Activated naive CD4-positive, alpha-beta T cell treated with anti-CD3 and anti-CD28 coated beads, Interleukin-2, amount 10 ng/mL, durations not matched to agents 7 days and 5 days (primary cell): Measurements from ENCODE around the gene STAT5A.

Experiments used
- CTCF ChIA-PET: fragments of 350-600 bp; sonication (Branson Sonifier 250); formaldehyde crosslinking; loops from one replicate; lab custom pipeline; 2021; ENCODE audit warnings: antibody characterized with exemption; lab: Charles Lee
- DNase-seq: peaks from one replicate; pipeline ENCODE4 v3.0.0-alpha.2; 2020
- H3K27ac Mint-ChIP-seq: one replicate; pipeline ENCODE4 v1.8.0; 2021; ENCODE audit warnings: mild to moderate bottlenecking, moderate library complexity, mixed read lengths
- H3K27me3 Mint-ChIP-seq: one replicate; pipeline ENCODE4 v1.8.0; 2021; ENCODE audit warnings: mild to moderate bottlenecking, mixed read lengths
- H3K36me3 Mint-ChIP-seq: one replicate; pipeline ENCODE4 v1.8.0; 2021; ENCODE audit warnings: mixed read lengths
- H3K4me1 Mint-ChIP-seq: one replicate; pipeline ENCODE4 v1.8.0; 2021; ENCODE audit warnings: mixed read lengths
- H3K4me3 Mint-ChIP-seq: one replicate; pipeline ENCODE4 v1.8.0; 2021; ENCODE audit warnings: mild to moderate bottlenecking, moderate library complexity, mixed read lengths
- H3K9me3 Mint-ChIP-seq: one replicate; pipeline ENCODE4 v1.8.0; 2021; ENCODE audit warnings: mixed read lengths

The STAT5A gene

DNA sequence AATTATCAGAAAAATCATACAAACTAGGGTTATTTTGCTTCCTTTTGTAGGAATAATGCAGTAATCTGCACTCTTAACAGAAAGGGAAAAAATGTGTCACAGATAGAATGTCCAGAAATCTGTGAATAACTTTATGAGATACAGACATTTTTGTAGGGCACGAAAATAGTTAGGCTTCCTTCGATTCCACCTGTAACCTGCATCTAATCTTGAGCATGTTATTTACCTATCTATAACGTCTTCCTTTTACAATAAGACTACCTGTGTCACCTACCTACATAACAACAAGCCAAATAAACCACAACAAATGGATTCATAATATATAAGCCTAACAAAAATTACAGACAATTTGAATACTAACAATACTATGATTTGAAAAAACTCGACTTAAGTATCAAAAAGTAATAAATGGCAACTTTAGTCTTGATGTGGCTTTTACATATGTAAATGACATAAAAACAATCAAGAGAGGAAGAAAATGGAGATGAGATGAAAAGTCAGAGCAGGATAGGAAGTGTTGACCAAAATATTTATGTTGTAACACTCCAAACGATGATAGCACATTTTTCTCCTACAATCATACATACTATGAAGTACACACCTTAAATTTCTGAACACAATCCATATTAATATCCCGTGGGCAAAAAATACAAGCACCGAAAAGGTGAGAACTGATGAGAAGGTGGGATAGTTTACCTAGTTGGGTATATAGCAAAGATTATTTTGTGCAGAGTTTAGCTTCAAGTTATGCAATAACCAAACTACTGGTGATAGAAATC lies 14.6 kb upstream of the STAT5A start:
- Mint-ChIP-seq H3K27me3 (no peaks in the 10 kb centered on the region), H3K4me1 (peaks cover 71% of the 10 kb centered on the region), H3K36me3 (peaks cover 34% of the 10 kb centered on the region), H3K27ac (peak overlapping the region; percentile 91), H3K9me3 (no peaks in the 10 kb centered on the region), H3K4me3 (peak overlapping the region; percentile 95)
- DNase-seq = no peak
- CTCF ChIA-PET = interaction anchor here (1.1 kb wide), 1 partner anchor 16 kb away, joined by 4 read pairs; no protein-coding TSS in a partner anchor

DNA sequence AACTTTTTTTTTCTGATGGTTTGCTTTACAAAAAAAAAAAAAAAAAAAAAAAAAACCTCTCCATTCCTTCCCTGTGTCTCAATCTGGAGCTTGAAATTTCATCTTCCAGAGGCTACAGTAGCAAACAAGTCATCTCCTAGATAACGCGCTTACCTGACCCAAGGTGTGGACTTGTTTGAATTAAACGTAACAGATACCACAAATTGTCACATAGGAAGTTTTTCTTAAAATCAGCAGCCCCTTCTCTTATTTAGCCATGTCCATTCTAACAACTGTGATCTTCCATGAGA lies 14.1 kb upstream of the STAT5A start:
- Mint-ChIP-seq H3K36me3 (peaks cover 32% of the 10 kb centered on the region), H3K27ac (peak overlapping the region; percentile 91), H3K4me1 (peaks cover 66% of the 10 kb centered on the region), H3K27me3 (no peaks in the 10 kb centered on the region), H3K9me3 (no peaks in the 10 kb centered on the region), H3K4me3 (peak overlapping the region; percentile 95)
- CTCF ChIA-PET = interaction anchor here (1.1 to 2.4 kb wide), 2 partner anchors 15 to 52 kb away, joined by 4 to 16 read pairs; no protein-coding TSS in a partner anchor
- no peak for DNase-seq

DNA sequence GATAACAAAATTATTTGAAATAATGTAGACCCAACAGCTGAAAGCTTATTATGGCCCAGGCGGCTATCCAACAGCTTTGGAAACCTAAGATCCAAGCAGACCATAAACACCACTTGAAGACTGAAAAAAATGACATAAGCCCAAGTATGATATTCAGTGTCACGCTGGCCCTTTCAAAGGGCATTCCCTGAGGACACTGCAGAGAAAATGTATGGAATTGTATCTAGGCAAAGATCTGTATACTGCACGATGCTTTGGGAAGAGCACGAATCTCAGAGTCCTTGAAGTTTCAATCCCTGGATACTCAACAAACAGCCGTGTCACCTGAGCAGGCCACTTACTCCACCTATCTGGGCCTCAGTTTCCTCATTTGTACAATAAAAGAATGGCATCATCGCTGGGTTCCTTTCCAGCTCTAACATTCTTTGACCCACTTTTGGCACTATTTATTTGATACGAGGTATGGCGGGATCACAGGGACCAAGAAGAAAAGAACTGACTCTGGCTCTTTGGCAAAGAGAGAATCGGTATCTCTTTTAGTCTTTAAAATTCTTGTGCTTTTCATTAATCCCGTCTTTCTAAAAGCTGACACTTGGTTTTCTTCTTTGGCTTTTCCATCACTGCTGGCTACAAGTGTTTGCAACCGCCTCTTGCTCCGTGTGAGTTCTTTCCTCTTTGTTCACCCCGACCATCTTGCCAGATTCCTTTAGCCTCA lies 13.3 kb upstream of the STAT5A start:
- Mint-ChIP-seq H3K4me1 (peaks cover 58% of the 10 kb centered on the region), H3K27ac (peak overlapping the region; percentile 91), H3K4me3 (peak overlapping the region; percentile 95), H3K27me3 (no peaks in the 10 kb centered on the region), H3K9me3 (no peaks in the 10 kb centered on the region), H3K36me3 (peaks cover 27% of the 10 kb centered on the region)
- no peak for DNase-seq
- CTCF ChIA-PET = interaction anchor here (0.8 to 2.4 kb wide), 4 partner anchors 15 to 52 kb away, joined by 3 to 16 read pairs (median 4); no protein-coding TSS in a partner anchor

DNA sequence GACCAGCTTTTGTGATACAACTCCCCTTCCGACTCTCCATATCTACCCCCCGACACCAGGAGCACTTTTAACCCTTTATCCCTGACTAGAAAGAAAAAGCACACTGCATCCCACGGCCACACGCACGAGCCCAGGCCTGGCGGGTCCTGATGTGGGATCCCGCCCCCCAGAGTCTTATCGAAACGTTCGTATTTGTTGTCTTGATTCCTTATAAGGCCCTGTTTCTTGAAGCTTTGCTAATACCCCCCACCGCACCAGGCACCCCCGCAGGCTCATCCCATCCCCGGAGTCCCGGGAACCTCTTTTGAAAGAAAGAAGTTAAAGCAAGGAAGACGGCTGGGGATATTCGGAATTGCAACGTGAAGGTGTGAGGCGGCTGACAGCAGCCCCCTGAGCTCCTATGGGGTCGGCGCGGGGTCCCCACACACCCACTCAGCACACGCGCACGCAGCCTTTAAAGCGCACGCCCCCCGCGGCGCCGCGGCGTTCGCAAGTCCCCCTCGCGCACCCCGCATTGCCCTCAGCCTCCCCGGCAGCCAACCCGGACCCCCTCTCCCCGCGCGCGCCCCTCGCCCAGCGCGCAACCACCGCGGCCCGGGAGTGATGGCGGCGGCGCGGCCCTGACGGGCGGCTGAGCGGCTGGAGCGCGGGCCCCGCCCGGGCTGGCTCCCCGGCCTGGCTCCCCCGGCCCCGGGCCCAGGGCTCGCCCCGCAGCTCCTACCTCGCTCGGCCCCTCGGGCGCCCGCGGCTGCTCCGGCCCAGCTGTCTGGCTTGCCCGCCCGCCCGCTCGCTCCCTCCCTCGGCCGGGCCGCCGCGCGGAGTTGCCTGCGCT lies 12.6 kb upstream of the STAT5A start:
- H3K4me1 Mint-ChIP-seq = peaks cover 51% of the 10 kb centered on the region

DNA sequence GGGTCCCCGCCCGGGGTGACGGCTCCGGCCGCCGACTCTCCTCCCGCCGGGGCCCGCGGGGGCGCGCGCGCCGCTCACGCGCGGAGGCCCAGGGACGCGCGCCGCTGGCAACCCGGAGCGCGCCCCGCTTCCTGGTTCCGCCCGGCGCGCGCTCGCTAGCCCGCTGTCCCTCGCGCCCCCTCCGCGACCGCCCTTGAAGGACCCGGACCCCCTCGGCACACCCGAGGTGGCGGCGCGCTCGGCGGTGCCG lies 12.0 kb upstream of the STAT5A start, which contains the start of gene STAT5B:
Gene STAT5B (minus strand): TSS at position 33 of the 250 bp plus-strand sequence. CDS start 44,264 bp downstream, outside the sequence.
- H3K4me1 Mint-ChIP-seq = peaks cover 45% of the 10 kb centered on the region
- H3K4me3 Mint-ChIP-seq = peak within 1 kb of the TSS; percentile 95
- H3K27ac Mint-ChIP-seq = peak within 1 kb of the TSS; percentile 91
- DNase-seq = peak; percentile 79
- CTCF ChIA-PET = interaction anchor here (2.4 kb wide), 1 partner anchor 54 kb away, joined by 16 read pairs; no protein-coding TSS in a partner anchor
- no peaks in the 10 kb centered on the region for H3K9me3 Mint-ChIP-seq
- no peaks in the 10 kb centered on the region for H3K27me3 Mint-ChIP-seq
- peaks cover 20% of the 10 kb centered on the region for H3K36me3 Mint-ChIP-seq

More for the DNA sequence above, 12.6 kb upstream of the STAT5A start:
- H3K27me3 Mint-ChIP-seq = no peaks in the 10 kb centered on the region
- peak overlapping the region; percentile 95 for H3K4me3 Mint-ChIP-seq
- H3K36me3 Mint-ChIP-seq = peaks cover 22% of the 10 kb centered on the region
- H3K27ac Mint-ChIP-seq = peak overlapping the region; percentile 91
- no peaks in the 10 kb centered on the region for H3K9me3 Mint-ChIP-seq
- CTCF ChIA-PET = interaction anchor here (0.8 to 2.4 kb wide), 3 partner anchors 20 to 53 kb away, joined by 3 to 16 read pairs (median 3); no protein-coding TSS in a partner anchor
- DNase-seq = peak; percentile 55

DNA sequence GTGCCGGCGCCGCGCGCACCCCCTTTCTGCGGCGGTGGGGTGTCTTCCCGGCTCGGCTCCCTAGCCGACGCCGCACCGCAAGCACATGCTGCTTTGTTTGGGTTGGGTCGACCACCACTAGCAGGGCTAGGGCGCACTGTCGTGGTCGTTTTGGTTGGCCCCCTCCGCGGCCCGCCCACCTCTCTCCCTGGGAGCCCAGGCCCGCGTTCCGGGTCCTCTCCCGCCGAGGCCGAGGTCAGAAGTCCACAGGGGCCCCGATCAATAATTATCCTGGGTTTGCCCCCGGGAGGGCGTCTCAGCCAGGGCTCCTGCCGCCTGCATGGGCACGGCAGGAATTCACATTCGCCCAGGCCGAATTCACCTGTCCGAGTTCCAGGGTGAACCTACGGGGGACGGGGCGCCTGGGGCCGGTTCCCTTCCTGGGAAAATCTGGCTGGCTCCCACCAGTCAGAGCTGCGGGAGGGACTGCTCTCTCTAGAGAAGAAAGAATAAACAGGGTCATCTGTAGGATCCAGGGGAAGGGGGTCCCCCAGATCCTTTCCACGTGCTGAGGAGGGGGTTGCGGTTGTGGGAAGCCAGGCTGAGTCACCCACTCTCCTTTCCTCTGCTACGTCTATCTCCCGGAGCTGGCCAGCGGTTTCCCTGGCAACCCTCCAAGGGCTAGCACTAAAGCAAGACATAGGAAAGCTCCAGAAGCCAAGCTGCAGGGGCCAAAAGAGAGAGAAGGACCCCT lies 11.5 kb upstream of the STAT5A start:
- DNase-seq = peak; percentile 34
- Mint-ChIP-seq H3K9me3 (no peaks in the 10 kb centered on the region), H3K27me3 (no peaks in the 10 kb centered on the region), H3K27ac (peak overlapping the region; percentile 80), H3K4me1 (peaks cover 40% of the 10 kb centered on the region), H3K36me3 (peaks cover 17% of the 10 kb centered on the region), H3K4me3 (peak overlapping the region; percentile 76)
- CTCF ChIA-PET = interaction anchor here (1.0 to 2.4 kb wide), 2 partner anchors 54 kb away, joined by 4 to 16 read pairs; no protein-coding TSS in a partner anchor

DNA sequence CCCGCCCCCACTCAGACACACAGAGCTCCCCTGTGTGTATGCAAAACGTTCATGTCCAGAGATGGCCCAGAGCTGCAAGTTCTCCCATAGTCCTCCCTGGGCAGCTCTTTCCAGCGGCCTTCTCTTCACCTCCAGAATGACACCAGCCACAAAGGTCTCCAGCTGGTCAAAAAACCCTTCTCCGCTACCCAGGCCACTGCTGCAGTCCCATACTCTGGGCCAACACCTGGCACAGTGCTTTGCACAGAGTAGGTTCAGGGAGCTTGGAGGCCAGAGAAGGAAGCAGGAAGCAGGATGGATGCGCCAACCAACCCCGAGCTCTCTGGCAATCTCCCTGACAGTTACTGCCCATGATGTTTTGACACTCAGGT lies 11.0 kb upstream of the STAT5A start:
- no peaks in the 10 kb centered on the region for H3K27me3 Mint-ChIP-seq
- H3K4me3 Mint-ChIP-seq = peak overlapping the region; percentile 76

DNA sequence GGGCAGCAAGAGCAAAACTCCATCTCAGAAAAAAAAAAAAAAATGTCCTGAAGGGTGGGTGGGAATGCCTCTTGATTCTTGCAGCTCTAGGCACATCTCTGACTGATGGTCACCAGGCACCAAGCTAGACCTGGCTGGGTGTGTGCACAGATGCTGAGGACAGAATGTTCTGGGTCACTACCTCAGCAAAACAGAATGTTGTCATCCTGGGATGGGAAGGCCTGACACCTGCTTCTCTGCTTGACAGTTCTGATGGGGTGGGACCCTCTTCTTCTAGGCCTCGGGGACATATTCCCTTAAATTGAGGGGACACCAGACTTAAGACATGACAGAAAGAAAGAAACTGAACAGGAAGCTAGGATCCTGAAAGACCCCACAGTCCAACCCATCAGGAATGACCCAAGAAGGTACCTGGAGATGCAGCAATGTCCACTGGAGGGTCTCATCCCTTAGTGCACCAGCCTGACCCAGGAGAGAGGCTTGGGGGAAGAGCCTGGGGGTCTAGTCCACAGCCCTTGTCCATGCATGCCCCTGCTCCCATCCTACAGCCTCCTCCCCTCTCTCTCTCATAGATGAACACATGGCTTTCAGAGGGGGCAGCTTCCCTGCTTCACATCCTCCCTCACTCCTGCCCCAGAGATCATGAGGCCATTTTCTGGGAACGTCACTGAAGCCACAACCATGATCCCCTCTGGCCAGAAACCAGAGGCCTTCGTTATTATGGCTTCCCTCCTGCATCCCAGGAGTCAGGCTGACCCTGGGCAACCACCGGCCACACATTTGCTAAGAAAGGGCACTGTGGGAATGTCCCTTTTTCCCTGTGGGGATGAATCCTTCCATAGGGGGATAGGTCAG lies 8.3 kb upstream of the STAT5A start:
- H3K27me3 Mint-ChIP-seq = no peaks in the 10 kb centered on the region
- peaks cover 26% of the 10 kb centered on the region for H3K4me1 Mint-ChIP-seq
- no peak overlapping the region for H3K27ac Mint-ChIP-seq
- no peaks in the 10 kb centered on the region for H3K9me3 Mint-ChIP-seq
- H3K4me3 Mint-ChIP-seq = no peak overlapping the region
- peaks cover 7% of the 10 kb centered on the region for H3K36me3 Mint-ChIP-seq
- no peak for DNase-seq
- CTCF ChIA-PET = interaction anchor here (1.7 kb wide), 1 partner anchor 58 kb away, joined by 6 read pairs; no protein-coding TSS in a partner anchor

More for the DNA sequence above, 11.0 kb upstream of the STAT5A start:
- CTCF ChIA-PET = interaction anchor here (1.0 kb wide), 1 partner anchor 55 kb away, joined by 4 read pairs; no protein-coding TSS in a partner anchor
- H3K27ac Mint-ChIP-seq = peak overlapping the region; percentile 80
- no peaks in the 10 kb centered on the region for H3K9me3 Mint-ChIP-seq
- no peak for DNase-seq
- peaks cover 35% of the 10 kb centered on the region for H3K4me1 Mint-ChIP-seq
- H3K36me3 Mint-ChIP-seq = peaks cover 17% of the 10 kb centered on the region

DNA sequence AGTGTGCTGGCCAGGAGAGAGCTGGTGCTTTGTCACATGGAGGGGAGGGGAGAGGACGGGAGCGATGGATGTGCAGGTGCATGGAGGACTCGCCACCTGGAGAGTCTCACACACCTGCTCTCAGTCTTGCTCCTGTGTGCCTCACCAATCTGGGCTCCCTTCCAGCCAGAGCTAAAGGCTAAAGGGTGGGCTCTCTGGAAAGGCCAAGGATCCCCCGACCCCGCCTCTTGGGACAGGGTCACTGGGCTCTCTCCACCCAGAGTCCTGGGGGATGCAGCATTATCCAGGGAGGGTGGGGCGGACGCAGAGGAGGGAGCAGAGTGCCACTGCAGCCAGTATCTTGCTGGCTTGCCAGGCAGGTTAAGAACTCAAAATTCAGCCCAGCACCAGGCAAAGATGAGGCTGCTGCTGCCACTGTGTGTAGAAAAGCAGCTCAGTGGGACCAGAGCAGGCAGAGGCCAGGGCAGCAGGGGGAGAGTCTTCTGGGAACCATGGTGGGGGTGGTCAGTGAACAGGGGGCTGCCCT lies 6.7 kb upstream of the STAT5A start:
- Mint-ChIP-seq H3K4me1 (peaks cover 36% of the 10 kb centered on the region), H3K9me3 (no peaks in the 10 kb centered on the region), H3K36me3 (peaks cover 3% of the 10 kb centered on the region), H3K4me3 (no peak overlapping the region), H3K27ac (no peak overlapping the region), H3K27me3 (no peaks in the 10 kb centered on the region)
- CTCF ChIA-PET = interaction anchor here (1.3 kb wide), 1 partner anchor 59 kb away, joined by 5 read pairs; no protein-coding TSS in a partner anchor
- no peak for DNase-seq

DNA sequence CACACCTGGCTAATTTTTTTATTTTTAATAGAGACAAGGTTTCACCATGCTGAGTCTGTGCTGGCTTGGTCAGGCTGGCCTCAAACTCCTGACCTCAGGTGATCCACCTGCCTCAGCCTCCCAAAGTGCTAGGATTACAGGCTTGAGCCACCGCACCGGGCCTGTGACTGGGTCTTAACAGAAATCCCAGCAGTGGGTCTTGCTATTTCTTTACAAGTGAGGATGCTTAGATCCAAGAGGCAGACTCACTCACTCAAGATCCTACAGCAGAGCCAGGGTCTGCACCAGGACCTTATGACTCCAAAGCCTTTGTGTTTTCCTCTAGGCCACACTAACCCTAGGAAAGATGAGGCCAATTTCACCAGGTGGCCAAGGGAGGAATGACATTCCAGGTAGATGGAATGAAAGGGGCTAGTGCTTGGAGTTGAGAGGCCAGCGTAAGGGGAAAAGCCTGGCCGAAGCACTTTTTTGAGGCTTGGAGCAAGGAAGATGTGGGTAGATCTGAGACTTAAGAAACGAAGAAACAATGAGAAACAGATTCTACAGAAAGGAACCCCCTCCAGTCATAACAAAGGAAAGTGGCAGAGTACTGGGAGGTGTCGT lies 5.7 kb upstream of the STAT5A start:
- Mint-ChIP-seq H3K27me3 (no peaks in the 10 kb centered on the region), H3K36me3 (peaks cover 3% of the 10 kb centered on the region), H3K9me3 (no peaks in the 10 kb centered on the region), H3K4me3 (no peak overlapping the region), H3K27ac (no peak overlapping the region), H3K4me1 (peaks cover 35% of the 10 kb centered on the region)
- CTCF ChIA-PET = interaction anchor here (0.6 to 1.3 kb wide), 2 partner anchors 60 to 395 kb away, joined by 3 to 5 read pairs; no protein-coding TSS in a partner anchor
- DNase-seq = no peak

DNA sequence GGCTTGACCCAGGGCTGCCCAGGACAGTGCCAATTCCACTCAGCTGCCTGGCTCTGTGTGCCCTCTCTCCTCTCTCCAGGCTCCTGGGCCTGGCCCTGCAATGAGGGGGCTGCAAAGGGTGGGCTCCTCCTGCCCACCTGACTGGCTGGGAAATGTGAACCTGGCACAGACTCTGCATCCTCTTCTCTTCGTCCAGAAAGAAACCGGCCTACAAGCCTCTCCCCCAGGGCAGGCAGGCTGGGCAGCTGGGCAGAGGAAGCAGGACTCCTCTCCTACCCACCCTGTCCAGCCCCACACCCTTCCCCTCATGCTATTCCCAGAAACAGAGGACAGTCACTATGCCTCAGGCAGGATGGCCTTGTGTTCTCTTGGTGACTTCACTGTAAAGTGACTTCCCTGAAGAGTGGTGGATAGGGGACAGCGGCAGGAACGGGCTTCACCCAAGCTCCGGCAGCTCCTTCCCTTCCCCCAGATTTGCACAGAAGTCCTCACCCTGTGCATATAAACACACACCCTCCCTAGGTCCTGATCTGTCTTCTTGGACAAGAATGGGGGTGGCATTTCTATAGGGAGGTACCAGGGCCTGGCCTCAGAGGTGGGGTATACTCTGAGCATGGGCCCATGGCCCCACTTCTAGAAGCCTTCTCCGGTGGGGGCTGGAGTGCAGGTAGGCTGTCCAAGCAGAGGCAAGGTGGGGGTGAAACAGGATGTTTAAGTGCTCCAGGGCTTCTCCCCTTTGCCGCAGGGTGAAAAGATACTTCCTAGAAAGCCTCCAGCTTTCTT lies 4.9 kb upstream of the STAT5A start:
- H3K4me3 Mint-ChIP-seq = no peak overlapping the region
- no peaks in the 10 kb centered on the region for H3K9me3 Mint-ChIP-seq
- H3K36me3 Mint-ChIP-seq = peaks cover 3% of the 10 kb centered on the region
- DNase-seq = no peak
- CTCF ChIA-PET = interaction anchor here (0.6 kb wide), 1 partner anchor 396 kb away, joined by 3 read pairs; no protein-coding TSS in a partner anchor
- H3K27me3 Mint-ChIP-seq = no peaks in the 10 kb centered on the region
- H3K4me1 Mint-ChIP-seq = peaks cover 35% of the 10 kb centered on the region
- H3K27ac Mint-ChIP-seq = no peak overlapping the region
